Myocyte (in vitro differentiated cells): ENCODE measurements around the gene AUTS2. TPM values are rescaled to one million over a fixed set of nuclear protein-coding genes. Genes with fewer than 3 reads are reported as not detected.

Experiments used
- DNase-seq: peaks from one replicate; pipeline ENCODE4 v3.0.0-alpha.2; 2012; ENCODE audit warnings: low read depth
- total RNA-seq: library from RNA; depleted of rRNA; stranded (reverse); fragments of >200 nt; gene quantifications from 2 replicates; pipeline ENCODE4 v1.2.3, GENCODE V29; 2014

The AUTS2 gene
- total RNA-seq, 1 donor from 2014 or later: 4.4 TPM

DNA sequence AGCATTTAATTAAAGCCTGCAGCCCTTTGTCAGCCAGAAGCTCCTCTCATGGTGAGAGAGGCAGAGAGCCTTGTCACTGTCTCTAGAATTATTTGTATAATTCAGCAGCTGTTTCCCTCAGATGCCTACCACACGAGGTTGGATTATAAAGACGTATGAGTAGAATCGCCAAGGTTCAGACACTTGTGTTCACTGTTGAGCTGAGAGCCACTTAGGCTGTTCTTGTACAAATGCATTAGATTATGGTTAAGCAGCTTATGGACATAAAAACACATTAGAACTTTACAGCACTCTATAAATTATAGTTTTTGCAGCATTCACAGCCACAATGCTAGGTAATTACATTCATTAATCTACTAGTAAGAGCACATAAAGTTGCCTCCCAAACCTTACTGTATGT lies 282.6 kb downstream of the AUTS2 start:
- no peak for DNase-seq

DNA sequence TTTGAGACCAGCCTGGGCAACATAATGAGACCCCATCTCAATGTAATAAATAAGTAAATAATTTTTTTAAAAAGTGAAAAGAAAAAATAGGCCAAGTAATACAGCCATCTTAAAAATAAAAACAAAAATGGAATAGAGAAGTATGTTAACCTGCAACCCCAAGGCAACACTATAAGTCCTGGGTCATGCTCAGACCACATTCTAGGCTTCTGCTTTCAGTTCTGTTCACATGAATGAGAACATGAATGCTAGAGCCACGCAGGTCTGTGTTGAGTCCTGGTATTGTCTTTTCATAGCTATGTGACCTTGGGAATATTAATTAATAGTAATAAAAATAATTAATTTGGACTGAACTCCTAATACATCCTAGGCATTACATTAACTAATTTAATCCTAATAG lies 284.0 kb downstream of the AUTS2 start:
- DNase-seq: no peak

DNA sequence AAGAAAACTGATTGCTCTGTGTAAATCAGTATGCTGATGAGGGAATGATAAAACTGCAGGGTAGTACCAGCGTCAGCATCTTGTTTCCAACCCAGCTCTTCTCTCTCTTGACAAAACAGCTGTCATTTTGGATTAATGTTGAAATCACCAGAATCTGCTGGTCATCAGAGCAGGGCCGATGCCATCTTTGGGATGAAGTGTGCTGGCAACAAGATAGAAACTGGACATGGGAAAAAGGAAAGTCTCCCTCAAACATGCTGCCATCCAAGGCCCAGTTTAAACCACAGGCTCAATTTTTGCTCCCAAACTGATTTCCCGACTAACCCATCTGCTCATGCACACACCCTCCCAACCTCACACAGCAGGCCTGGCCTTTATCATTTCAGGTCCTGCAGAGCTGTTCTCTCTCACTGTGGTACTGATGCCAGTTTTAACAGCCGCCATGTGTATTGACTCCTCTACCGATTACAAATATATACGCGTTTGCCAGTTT lies 285.2 kb downstream of the AUTS2 start:
- DNase-seq: no peak

DNA sequence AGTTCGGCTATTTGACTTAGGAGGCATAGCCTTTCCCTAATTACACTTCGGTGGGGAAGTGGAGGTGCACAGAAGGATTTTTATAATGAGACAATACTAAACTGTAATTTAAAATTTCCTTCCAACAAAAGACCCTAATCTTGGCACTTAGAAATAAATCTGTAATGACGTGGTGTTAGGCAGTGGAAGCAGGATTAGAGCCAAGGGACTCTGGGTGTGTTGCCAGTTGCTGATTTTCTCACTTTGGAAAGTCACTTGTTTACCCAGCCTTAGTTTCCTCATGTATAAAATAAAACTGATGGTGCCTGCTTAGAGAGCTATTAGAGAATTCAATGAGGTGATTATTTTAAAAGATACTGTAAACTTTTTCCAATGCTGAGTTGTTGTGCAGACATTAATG lies 287.2 kb downstream of the AUTS2 start:
- DNase-seq: no peak

- no peak for DNase-seq
These were observed 291.2 kb downstream of the AUTS2 start for GRCh38 chr7:69889338-69889975.

DNA sequence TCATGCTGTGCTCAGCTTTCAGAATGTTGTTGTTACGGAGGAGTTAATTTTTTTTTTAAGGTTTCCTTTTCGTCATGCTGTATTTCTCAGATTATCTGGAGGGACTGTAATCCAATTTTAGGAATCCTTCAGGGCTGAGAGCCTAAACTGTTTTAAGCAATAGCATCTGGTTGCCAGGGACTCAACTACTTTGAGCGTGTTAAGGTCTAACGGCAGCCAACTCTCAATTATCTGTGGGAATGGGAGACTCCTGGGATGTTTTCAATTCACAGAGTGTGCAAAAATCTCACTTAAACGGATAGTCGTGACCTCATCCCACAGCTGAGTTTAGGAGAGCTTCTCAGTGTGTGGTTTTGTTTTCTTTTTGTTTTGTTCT lies 291.7 kb downstream of the AUTS2 start:
- no peak for DNase-seq

GRCh38 chr7:69892790-69893189 lies 294.5 kb downstream of the AUTS2 start:
- DNase-seq: no peak

DNA sequence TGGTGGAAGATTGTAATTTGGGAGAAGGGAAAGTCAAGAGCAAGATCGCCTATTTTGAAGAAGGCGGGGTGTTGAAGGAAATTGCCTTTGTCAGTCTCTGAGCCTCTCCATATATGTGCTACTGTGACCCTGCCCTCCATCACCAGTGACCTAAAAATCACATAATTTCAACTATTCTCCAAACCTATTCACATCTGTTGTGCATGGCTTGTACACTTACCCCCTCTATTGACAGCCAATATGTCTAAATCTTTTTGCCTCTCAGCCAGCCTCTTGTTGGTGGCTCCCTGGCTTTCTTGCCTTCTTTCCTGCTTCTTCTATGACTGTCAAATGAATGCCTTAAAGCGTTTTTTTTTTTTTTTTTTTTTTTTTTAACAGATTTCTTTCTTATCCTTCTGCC lies 295.6 kb downstream of the AUTS2 start:
- DNase-seq: no peak

DNA sequence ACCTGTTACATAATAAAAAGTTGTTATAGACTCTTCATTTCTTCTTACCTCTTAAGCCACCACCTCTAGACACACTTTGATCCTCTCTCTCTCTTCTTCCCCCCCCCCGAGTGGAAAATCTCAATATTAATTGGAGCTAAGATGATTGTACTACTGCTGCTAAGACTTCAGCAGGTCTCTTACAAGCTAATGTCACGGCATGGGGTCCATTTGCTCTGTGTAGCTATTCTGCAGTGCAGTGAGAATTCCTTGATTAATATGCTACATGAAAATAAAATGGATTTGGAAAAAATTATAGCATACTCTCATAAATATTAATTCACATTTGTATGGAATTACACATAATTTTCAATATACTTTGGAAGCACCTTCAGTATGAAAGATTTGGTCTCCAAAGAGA lies 297.2 kb downstream of the AUTS2 start:
- DNase-seq: no peak

- DNase-seq: no peak
These were observed 297.8 kb downstream of the AUTS2 start for GRCh38 chr7:69896121-69896520.

DNA sequence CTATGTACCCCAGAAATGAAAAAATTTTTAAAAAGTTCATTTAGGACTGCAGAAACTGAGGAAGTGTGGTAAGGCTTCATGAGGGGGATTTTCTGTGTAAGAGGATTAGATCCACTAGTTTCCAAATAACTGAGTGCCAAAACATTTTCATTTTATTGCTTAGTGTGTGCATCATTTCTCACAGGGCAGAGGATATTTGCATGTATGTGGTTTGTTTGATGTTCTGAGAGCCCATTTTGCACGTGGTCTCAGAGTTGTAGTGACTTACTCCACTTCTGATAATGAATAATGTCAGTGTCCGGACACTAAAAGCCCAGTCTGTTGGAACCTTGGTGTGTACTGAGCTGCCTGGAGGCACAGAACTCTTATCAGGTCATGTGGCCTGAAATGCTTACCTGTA lies 299.9 kb downstream of the AUTS2 start:
- DNase-seq: no peak

- no peak for DNase-seq
These were observed 305.1 kb downstream of the AUTS2 start for GRCh38 chr7:69903410-69903809.

GRCh38 chr7:69906283-69906995 lies 308.2 kb downstream of the AUTS2 start:
- no peak for DNase-seq

GRCh38 chr7:69907720-69908119 lies 309.4 kb downstream of the AUTS2 start:
- no peak for DNase-seq

GRCh38 chr7:69908454-69908853 lies 310.2 kb downstream of the AUTS2 start:
- no peak for DNase-seq

- no peak for DNase-seq
These were observed 311.9 kb downstream of the AUTS2 start for GRCh38 chr7:69910150-69910549.

DNA sequence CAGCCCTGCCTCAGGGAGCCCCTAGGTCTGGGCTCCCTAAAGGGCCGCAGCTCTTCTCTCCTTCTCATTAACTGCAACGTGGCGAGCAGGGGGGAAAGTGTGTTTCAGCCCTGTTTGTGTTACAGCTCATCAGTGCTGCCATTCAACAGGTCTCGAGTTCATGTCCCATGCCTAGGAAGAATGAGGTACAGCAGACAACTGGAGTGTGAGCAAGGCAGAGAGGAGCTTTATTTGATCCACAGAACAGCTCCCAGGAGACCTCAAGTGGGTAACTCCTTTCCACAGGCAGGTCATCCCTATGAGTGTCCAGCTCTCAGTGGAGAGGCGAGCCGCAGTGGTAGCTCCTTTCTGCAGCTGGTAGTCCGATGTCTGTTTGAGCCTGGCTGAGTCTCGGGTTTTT lies 313.1 kb downstream of the AUTS2 start:
- no peak for DNase-seq

DNA sequence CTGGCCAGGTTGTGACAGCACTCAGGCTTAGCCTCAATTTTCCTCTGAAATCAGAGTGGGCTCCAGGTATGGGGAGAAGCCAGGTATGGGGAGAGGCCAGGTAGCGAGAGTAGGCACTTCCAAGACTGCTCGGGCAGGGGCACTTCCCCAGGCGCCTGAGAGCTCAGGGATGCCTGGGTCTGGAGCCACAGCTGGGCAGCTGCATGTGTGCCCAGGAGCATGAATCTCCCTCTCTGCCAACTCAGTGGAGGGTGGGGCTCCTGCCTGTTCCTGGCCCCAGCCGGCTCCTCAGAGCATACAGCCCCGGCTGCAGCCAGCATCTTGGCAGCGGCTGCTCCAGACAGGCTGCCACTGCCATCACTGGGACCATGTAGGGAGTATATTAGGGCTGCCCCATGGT lies 313.9 kb downstream of the AUTS2 start:
- no peak for DNase-seq

DNA sequence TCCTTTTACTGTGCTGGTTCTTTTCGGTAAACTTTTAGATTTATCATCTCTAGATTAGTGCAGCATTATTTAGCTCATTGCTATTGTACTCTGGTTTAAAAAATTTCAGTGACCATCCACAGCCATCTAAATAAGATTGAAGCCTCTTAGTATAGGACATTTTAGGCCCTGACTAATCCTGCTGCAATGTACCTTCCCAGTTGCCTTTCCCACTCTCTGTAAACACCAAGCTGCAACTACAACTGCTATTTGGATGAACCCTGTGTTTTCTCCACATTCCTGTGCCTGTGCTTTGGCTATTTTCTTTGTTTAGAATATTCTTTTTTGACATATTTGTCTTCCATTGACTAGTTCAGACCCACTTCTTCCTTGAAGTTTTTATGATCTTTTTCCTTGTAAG lies 314.6 kb downstream of the AUTS2 start:
- DNase-seq: no peak

DNA sequence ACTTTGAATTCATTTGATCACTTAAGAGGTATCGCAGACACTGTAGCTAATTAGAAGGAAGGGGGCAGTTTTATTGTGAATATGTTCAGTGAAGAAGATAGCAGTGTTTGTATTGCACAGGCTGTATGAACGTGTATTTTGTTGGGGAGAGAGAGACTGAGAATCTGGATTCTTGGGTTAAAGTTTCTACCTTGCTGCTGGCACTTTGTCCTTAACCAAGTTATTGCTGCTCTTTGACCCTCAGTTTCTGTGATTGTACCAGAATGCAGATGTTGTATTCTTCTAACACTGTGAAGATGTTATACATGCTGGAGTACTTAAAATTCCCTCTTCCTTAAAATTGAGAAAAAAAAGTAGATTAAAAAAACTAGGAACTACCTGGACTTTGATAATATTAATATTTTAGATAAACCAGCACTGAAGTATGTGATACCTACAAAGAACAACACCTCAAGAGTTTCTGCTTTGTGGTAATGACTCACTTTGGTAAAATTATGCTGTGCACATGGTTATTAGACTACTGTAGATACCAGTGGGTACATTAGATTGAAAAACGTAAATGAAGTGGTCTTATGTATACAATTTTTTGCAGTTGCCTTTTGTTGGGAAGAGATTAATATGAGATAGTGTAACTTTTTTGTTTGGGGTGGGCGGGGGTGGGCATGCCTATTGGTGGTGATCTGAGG lies 321.3 kb downstream of the AUTS2 start:
- DNase-seq: no peak

DNA sequence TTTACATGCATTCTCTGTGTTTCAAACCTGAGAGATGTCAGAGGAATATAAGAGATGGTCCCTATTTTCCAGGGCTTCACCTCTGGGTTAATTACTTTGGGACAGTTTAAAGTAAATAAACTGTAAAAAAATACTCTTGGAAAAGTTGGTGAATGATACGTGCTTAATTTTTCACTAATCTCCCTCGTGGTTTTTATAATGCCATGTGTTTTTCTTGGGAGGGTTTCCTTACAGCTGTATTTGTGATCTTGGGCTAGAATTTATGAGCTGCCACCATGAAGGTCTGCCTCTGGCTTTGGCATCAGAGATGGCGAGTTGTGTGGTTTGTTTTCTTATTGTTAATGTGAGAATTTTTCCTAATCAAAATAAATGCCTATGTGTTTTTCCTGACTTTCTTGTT lies 322.5 kb downstream of the AUTS2 start:
- no peak for DNase-seq

DNA sequence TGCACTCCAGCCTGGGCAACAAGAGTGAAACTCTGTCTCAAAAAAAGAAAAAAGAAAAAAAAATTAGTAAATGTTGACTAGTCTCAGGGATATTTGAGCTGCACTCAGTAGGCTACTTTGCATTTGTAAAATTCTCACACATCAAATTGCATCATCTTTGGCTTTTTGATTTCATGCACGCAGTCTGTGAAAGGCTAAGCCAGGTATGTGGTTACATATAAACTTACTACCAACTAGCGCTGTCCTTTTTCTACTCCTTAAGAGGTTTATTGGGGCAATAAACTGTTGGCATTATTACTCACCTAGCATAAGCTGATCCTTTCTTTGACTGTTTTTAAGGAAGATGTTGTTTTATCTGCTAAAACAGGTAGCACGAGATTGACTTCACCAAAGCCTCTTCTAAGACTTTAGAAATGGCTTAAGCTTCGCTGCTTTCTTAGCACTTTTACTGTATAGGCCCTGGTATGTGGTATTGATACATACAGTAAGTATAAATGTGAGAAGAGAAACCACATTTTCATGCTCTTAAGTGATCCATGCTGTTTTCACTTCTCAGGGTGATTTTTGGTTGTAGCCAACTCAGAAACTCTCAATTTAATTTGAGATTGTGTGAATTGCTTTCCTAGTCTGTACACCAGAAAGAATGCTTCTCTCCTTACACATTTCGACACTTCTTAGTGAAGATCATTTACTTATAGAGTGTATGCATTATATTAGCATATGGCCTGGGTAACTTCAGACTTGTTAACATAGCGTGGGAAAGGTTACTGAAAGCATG lies 323.9 kb downstream of the AUTS2 start:
- DNase-seq: no peak
